BJ (cell line): ENCODE data around the gene FAM217B. TPM values are rescaled to one million over a fixed set of nuclear protein-coding genes. Genes with fewer than 3 reads are reported as not detected.
A peak's percentile ranks its signal among the peaks of the same experiment; 100 is the strongest.

ENCODE experiments used
- CTCF ChIA-PET: fragments of 350-600 bp; formaldehyde crosslinking; extraction: SDS; loops from one replicate; lab custom pipeline; 2021; ENCODE audit warnings: antibody characterized with exemption, inconsistent platforms; lab: Yijun Ruan, JAX
- POLR2A ChIA-PET: fragments of 300-600 bp; sonication (Branson Sonifier 250); formaldehyde crosslinking; extraction: SDS; loops from one replicate; lab custom pipeline; 2021; ENCODE audit warnings: antibody characterized with exemption; lab: Charles Lee
- DNase-seq: peaks from one replicate; pipeline ENCODE4 v3.0.0-alpha.2; 2011; ENCODE audit warnings: low read depth
- H3K27me3 ChIP-seq: 2 replicates; pipeline ENCODE4 v1.6.0; 2011; ENCODE audit warnings: low read length; ENCODE audit not compliant: control insufficient read depth, insufficient read depth
- H3K36me3 ChIP-seq: 2 replicates; pipeline ENCODE4 v1.5.1; 2011; ENCODE audit warnings: low read length; ENCODE audit not compliant: control insufficient read depth, insufficient read depth
- H3K4me3 ChIP-seq: 2 replicates; pipeline ENCODE4 v1.5.1; 2011; ENCODE audit warnings: low read depth, mild to moderate bottlenecking, control low read depth, low read length
- CTCF ChIP-seq: IDR thresholded peaks from 2 replicates; pipeline ENCODE4 v1.5.1; 2011; ENCODE audit warnings: low read depth, mild to moderate bottlenecking, control low read depth, inconsistent platforms, low read length, moderate library complexity; ENCODE audit not compliant: insufficient read depth
- polyA minus RNA-seq: library from RNA; depleted of rRNA, polyadenylated mRNA; stranded (reverse); fragments of >200 nt; gene quantifications from 2 replicates; pipeline ENCODE4 v1.2.3, GENCODE V29; 2011; rRNA and poly(A)+ RNA removed
- polyA plus RNA-seq: library from polyadenylated mRNA; depleted of rRNA; stranded (reverse); fragments of >200 nt; gene quantifications from 2 replicates; pipeline ENCODE4 v1.2.3, GENCODE V29; 2011; rRNA removed

FAM217B gene, protein sequence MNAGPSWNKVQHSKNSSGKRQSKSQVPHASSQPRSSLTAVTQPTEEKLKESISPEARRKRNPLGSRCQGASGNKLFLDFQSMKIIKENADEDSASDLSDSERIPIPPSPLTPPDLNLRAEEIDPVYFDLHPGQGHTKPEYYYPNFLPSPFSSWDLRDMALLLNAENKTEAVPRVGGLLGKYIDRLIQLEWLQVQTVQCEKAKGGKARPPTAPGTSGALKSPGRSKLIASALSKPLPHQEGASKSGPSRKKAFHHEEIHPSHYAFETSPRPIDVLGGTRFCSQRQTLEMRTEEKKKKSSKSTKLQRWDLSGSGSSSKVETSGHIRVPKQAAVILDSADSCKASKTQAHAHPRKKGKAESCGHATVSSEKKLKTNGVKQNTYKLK
- polyA plus RNA-seq (5.5 and 9.2 TPM in 2 replicates), polyA minus RNA-seq (2.7 and 3.8 TPM in 2 replicates)

GRCh38 chr20:59940129-59940955 is at the start of gene FAM217B, which contains the start of gene PPP1R3D:
TSS of gene FAM217B (plus strand) at chr20:59940389. CDS start at chr20:59943944, 3,555 bp downstream.
TSS of gene PPP1R3D (minus strand) at chr20:59940305. CDS start at chr20:59939931, 374 bp downstream.
- POLR2A ChIA-PET = interaction anchor here (0.7 kb wide), 2 partner anchors 12 to 123 kb away, joined by 3 to 4 read pairs; no protein-coding TSS in a partner anchor
- Histone ChIP-seq H3K36me3 (peaks cover 7% of the 10 kb centered on the region), H3K27me3 (no peaks in the 10 kb centered on the region), H3K4me3 (peak within 1 kb of the TSS; percentile 81)
- TF ChIP-seq CTCF = 0 out of 2 replicates have a peak, but pooled peaks have one; percentile 7
- peak; percentile 86 for DNase-seq
- CTCF ChIA-PET = interaction anchor here (1.0 to 2.4 kb wide), 6 partner anchors 9 to 214 kb away, joined by 3 to 11 read pairs (median 4); no protein-coding TSS in a partner anchor

DNA sequence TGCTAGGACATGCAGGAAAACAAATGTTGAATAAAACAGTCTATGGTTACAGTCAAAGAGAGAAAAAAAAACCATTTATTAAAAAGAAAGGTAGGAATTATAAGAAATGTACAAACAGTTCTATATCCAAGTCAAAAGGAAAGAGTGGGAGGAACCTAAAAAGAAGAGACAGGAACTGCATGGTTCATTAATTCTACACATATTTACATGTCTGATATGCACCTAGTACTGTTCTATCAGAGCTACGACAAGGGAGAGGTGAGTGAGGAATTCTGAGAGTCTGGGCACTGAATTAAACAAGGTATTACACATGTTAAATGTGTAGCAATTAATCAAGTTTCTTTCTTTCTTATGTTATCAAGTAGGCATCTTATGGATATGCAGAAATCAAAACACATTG is 48.6 kb upstream of the FAM217B start:
- Histone ChIP-seq H3K36me3 (no peaks in the 10 kb centered on the region), H3K4me3 (no peak overlapping the region), H3K27me3 (no peaks in the 10 kb centered on the region)
- no peak for DNase-seq
- ChIA-PET POLR2A (no interaction called here), CTCF (no interaction called here)
- no peak for TF ChIP-seq CTCF

DNA sequence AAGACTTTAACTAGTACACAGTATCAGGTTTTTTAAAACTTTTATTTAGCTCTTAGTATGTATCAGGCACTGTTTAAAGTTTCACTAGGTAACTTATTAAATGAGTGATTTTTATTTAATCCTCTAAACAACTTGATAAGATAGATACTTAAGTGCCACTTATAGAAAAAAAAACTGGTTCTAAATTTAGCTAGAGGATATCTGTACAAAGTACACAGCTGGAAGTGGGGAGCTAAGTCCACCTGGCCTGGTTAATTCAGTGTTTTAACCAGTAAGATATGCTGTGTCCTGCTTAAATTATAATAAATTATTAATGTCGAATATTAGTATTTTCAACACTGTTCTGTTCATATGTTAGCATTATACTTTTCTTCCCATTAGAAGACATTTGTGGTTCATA is 44.3 kb upstream of the FAM217B start:
- H3K36me3 ChIP-seq = no peaks in the 10 kb centered on the region
- ChIA-PET POLR2A (no interaction called here), CTCF (interaction anchor here (1.0 kb wide), 1 partner anchor 8 kb away, joined by 4 read pairs; no protein-coding TSS in a partner anchor)
- no peaks in the 10 kb centered on the region for H3K27me3 ChIP-seq
- TF ChIP-seq CTCF = no peak
- no peak for DNase-seq
- no peak overlapping the region for H3K4me3 ChIP-seq

DNA sequence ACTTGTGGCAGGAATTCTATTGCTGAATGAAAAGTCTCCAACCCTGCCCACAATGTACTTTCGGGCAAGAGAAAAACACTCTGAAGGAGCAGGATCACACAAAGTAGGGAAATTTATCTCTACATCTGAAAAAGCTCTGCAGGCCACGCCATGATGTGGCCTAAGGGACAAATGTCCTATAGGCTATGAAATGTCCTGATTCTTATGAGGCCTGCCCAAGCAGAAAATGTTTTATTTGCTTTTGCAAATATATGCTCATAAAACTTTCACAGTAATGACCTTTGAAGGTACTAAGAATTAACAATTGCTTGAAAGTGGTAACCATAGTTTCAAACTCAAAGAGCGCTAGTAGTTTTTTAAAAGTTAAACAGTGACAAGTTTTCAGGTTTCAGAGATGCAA is 37.7 kb upstream of the FAM217B start:
- DNase-seq = no peak
- Histone ChIP-seq H3K36me3 (no peaks in the 10 kb centered on the region), H3K4me3 (no peak overlapping the region), H3K27me3 (no peaks in the 10 kb centered on the region)
- POLR2A ChIA-PET = no interaction called here
- TF ChIP-seq CTCF = no peak
- CTCF ChIA-PET = no interaction called here
